Transverse colon (tissue), 4 donors: Measurements from ENCODE around the gene NAA60. TPM values are rescaled to one million over a fixed set of nuclear protein-coding genes. Genes with fewer than 3 reads are reported as not detected.

Source experiments
- DNase-seq: peaks from one replicate; pipeline ENCODE4 v3.0.0-alpha.2; 2019
- H3K27ac ChIP-seq, 4 donors: fragments of 200-600 bp; sonication (generic); 2 replicates each; pipeline ENCODE4 v1.5.1; 2016 to 2018; ENCODE audit warnings: inconsistent platforms in 4 of 4
- H3K27me3 ChIP-seq: fragments of 200-600 bp; sonication (generic); 2 replicates; pipeline ENCODE4 v1.5.1; 2017; ENCODE audit warnings: inconsistent platforms
- H3K36me3 ChIP-seq, 4 donors: fragments of 200-600 bp; sonication (generic); 2 replicates each; pipeline ENCODE4 v1.5.1; 2017 to 2019; ENCODE audit warnings: inconsistent platforms in 4 of 4
- H3K4me1 ChIP-seq, 4 donors: fragments of 200-600 bp; sonication (generic); 2 replicates each; pipeline ENCODE4 v1.5.1; 2017 to 2020; ENCODE audit warnings: inconsistent platforms in 4 of 4
- H3K4me3 ChIP-seq, 4 donors: fragments of 200-600 bp; sonication (generic); 1 replicate in 1 of 4; 2 replicates in 3 of 4; pipeline versions ENCODE4 v1.5.1 to v1.6.1; 2017 to 2019; ENCODE audit warnings: inconsistent platforms in 4 of 4
- H3K9me3 ChIP-seq, 2 donors: fragments of 200-600 bp; sonication (generic); 2 replicates each; pipeline ENCODE4 v1.5.1; 2017 to 2019; ENCODE audit warnings: inconsistent platforms in 2 of 2
- EP300 ChIP-seq: sonication (generic); formaldehyde crosslinking; IDR thresholded peaks from one replicate; pipeline ENCODE4 v1.6.1; 2017; ENCODE audit warnings: antibody characterized with exemption, low read depth
- POLR2A ChIP-seq: fragments of 450-650 bp; IDR thresholded peaks from one replicate; pipeline ENCODE4 v1.6.1; 2016; ENCODE audit warnings: antibody characterized with exemption, mild to moderate bottlenecking, moderate library complexity
- POLR2AphosphoS5 ChIP-seq, 3 donors: sonication (generic); formaldehyde crosslinking; IDR thresholded peaks; one replicate each; pipeline ENCODE4 v1.6.1; 2016; ENCODE audit warnings: antibody characterized with exemption in 3 of 3
- WGBS, 2 donors: methylation state at CpG; one replicate each; pipeline ENCODE4 v1.1.5; 2018; ENCODE audit warnings: low coverage in 1 of 2; 5-methylcytosine and 5-hydroxymethylcytosine counted together
- in situ Hi-C, 4 donors: fragments of 200-750 bp; cut with MboI; loops; one replicate each; pipeline versions ENCODE4 v1.15.0 to v1.15.1; 2017; ENCODE audit warnings: low sequenced_read_pairs in 3 of 4, low pct_ligation_motif_present in 1 of 4, low pct_unique_long_range_greater_than_20kb in 1 of 4
- intact Hi-C: fragments of 100-400 bp; cut with DNase I; formaldehyde crosslinking; loops from one replicate; pipeline ENCODE4 v1.15.1; 2023; ENCODE audit warnings: low total_unique reads
- total RNA-seq, 4 donors: library from RNA; depleted of rRNA; stranded (reverse); fragments of >200 nt; gene quantifications; one replicate each; pipeline ENCODE4 v1.1.0, GENCODE V29; 2016
- TF ChIP-seq, protein P1 (sequence below), 5 experiments: fragments of 200-600 bp in 3 of 5; fragments of 450-650 bp in 2 of 5; sonication (generic) in 3 of 5; IDR thresholded peaks; 1 replicate in 2 of 5; 2 replicates in 3 of 5; pipeline ENCODE4 v1.5.1; 2016 to 2017; ENCODE audit warnings: antibody characterized with exemption in 5 of 5, inconsistent platforms in 3 of 5, mild to moderate bottlenecking in 2 of 5, moderate library complexity in 1 of 5

Gene NAA60
- total RNA-seq, 4 donors from 2014 or later, result 57.3 to 247 (median 72.9) TPM

DNA sequence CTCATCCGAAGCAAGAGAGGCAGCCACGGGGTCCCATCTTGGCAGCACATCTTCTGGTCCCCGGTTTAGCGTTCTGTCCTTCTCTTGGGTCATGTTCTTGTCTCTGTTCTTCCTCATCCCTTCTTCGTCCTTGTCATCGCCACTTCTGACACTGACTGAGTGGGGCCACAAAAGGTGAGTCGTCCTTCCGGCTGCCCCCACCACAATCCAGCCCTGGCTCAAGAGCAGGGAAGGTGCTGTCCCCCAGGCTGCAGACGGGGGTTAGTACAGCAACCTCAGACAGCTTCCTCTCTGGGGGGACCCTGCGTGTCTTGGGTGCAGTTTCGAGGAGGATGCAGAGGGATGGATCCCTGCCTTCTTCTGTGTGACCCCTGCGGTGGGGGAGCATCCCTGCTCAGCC lies 21.8 kb downstream of the NAA60 start:
- peaks cover 20 to 69% (median 29%) of the 10 kb centered on the region in 4 donors for H3K4me1 ChIP-seq
- WGBS, 2 donors, result 94 to 100% methylated on average over 4 to 12 of the region's 12 CpGs
- TF ChIP-seq POLR2A (no peak), EP300 (no peak), POLR2AphosphoS5 (IDR thresholded peaks at IDR 0.05) (no peak)
- TF ChIP-seq, protein P1, sequence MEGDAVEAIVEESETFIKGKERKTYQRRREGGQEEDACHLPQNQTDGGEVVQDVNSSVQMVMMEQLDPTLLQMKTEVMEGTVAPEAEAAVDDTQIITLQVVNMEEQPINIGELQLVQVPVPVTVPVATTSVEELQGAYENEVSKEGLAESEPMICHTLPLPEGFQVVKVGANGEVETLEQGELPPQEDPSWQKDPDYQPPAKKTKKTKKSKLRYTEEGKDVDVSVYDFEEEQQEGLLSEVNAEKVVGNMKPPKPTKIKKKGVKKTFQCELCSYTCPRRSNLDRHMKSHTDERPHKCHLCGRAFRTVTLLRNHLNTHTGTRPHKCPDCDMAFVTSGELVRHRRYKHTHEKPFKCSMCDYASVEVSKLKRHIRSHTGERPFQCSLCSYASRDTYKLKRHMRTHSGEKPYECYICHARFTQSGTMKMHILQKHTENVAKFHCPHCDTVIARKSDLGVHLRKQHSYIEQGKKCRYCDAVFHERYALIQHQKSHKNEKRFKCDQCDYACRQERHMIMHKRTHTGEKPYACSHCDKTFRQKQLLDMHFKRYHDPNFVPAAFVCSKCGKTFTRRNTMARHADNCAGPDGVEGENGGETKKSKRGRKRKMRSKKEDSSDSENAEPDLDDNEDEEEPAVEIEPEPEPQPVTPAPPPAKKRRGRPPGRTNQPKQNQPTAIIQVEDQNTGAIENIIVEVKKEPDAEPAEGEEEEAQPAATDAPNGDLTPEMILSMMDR (IDR thresholded peaks at IDR 0.05), result no peak
- in situ Hi-C loops, result no loop called here
- H3K27me3 ChIP-seq, result no peaks in the 10 kb centered on the region
- H3K4me3 ChIP-seq, result no peak overlapping the region
- no peaks in the 10 kb centered on the region for H3K36me3 ChIP-seq
- H3K27ac ChIP-seq, result no peak overlapping the region
- no peaks in the 10 kb centered on the region for H3K9me3 ChIP-seq
- intact Hi-C loops, result no loop called here
- DNase-seq, result no peak

DNA sequence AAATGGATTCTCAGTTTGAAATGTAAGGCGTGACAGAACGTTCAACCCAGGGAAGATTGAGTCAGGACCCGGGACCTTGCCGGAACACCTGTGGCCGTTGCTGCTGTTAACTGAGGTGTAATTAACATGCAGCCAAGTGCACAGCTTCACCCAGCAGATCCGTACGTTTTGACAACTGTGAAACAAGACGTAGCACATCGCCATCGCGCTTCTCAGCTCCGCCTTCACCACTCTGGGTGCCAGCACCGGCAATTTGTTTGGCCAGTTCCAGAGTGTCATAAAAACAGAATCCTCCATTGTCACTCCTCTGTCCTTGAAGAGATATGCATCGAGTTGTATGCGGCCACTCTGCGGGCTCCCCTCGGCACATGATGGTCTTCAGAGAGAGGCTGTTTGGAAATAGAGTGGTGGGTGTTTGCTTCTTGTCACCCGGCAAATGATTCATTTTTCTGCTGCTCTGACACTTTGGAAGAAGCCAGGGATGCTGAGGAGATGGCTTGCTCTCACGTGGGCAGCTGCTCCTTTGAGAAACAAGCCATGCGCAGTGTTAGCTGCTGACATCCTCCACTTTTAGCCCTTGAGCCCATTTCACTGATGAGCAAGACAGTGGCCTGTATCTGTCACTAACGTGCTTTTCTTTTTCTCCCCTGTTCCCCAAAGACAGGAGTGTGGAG lies 22.6 kb downstream of the NAA60 start:
- TF ChIP-seq EP300, result no peak
- TF ChIP-seq POLR2A, result no peak
- TF ChIP-seq, protein P1 (IDR thresholded peaks at IDR 0.05), result no peak
- no peak for TF ChIP-seq POLR2AphosphoS5 (IDR thresholded peaks at IDR 0.05)
- no peak overlapping the region for H3K27ac ChIP-seq
- no peaks in the 10 kb centered on the region for H3K36me3 ChIP-seq
- intact Hi-C loops, result no loop called here
- in situ Hi-C loops, result no loop called here
- no peaks in the 10 kb centered on the region for H3K9me3 ChIP-seq
- peaks cover 13 to 62% (median 22%) of the 10 kb centered on the region in 4 donors for H3K4me1 ChIP-seq
- no peak for DNase-seq
- no peaks in the 10 kb centered on the region for H3K27me3 ChIP-seq
- 73 to 85% methylated on average over 4 to 21 of the region's 21 CpGs for WGBS, 2 donors
- no peak overlapping the region for H3K4me3 ChIP-seq

DNA sequence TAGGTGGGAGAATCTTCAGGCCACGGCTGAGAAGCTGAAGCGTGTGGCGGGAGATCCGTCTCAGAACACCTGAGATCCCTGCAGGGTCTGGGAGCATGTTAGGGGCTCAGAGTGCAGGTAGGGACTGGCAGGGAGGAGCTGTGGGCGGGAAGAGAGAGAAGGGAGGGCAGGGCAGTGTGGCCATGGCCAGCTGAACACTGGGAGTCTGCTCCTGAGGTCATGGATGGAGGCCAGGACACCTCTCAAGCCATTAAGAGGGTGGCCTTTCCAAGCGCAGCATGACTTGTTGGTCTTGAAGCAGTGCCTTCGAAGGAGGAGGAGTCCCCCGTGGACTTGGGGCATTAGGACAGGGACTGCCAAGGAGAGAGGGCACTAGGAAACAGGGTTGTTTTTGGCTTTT lies 23.7 kb downstream of the NAA60 start:
- H3K36me3 ChIP-seq, result no peaks in the 10 kb centered on the region
- intact Hi-C loops (no loop called here), in situ Hi-C loops (no loop called here)
- no peak overlapping the region for H3K27ac ChIP-seq
- peaks cover 8 to 50% (median 15%) of the 10 kb centered on the region in 4 donors for H3K4me1 ChIP-seq
- H3K4me3 ChIP-seq, result no peak overlapping the region
- H3K9me3 ChIP-seq, result no peaks in the 10 kb centered on the region
- no peaks in the 10 kb centered on the region for H3K27me3 ChIP-seq
- 92% methylated on average over 8 of the region's 8 CpGs; no CpG with 5 or more reads in 1 of the 2 donors for WGBS, 2 donors
- TF ChIP-seq POLR2A (no peak), EP300 (no peak), POLR2AphosphoS5 (IDR thresholded peaks at IDR 0.05) (no peak)
- TF ChIP-seq, protein P1 (IDR thresholded peaks at IDR 0.05), result no peak
- DNase-seq, result no peak

DNA sequence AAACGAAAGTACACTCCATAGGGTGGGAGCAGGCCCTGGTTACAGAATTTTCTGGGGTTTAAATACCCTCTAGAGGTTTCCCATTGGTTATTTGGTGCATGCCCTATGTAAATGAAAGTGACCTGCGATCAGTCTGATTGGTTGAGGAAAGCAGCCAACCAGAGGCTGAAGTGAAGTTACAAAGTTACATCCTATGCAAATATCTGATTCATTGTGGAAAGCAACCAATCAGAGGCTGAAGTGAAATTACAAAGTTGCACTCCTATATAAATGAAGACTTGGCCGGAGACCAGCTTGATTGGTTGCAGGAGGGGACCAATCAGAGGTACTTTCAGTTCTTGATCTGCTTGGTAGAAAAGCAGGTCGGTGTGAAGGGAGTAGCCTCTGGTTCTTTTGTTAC lies 24.4 kb downstream of the NAA60 start:
- intact Hi-C loops, result no loop called here
- no peak for DNase-seq
- in situ Hi-C loops, result no loop called here
- TF ChIP-seq POLR2A (no peak), EP300 (no peak), POLR2AphosphoS5 (IDR thresholded peaks at IDR 0.05) (no peak)
- TF ChIP-seq, protein P1 (IDR thresholded peaks at IDR 0.05), result no peak
- WGBS, 2 donors, result 84 to 87% methylated on average over 4 of the region's 4 CpGs
- no peaks in the 10 kb centered on the region for H3K27me3 ChIP-seq
- H3K27ac ChIP-seq, result no peak overlapping the region
- H3K9me3 ChIP-seq, result no peaks in the 10 kb centered on the region
- H3K4me1 ChIP-seq, result peaks cover 8 to 43% (median 15%) of the 10 kb centered on the region in 4 donors
- no peaks in the 10 kb centered on the region for H3K36me3 ChIP-seq
- no peak overlapping the region for H3K4me3 ChIP-seq
